HG02970 (cell line): Measurements from ENCODE around the gene PDZD2.
"Not testable (repeated sequence)": the region's sequence is repeated elsewhere in the genome, so short reads cannot be mapped to it uniquely, and the experiment has no call there.

Source experiments
- ATAC-seq: cut with Tn5 transposase; IDR thresholded peaks from one replicate; pipeline ENCODE4 v1.9.1; 2021; ENCODE audit warnings: mild to moderate bottlenecking, moderate library complexity, moderate number of reproducible peaks; ENCODE audit not compliant: unreplicated experiment, low FRiP score

The PDZD2 gene

GRCh38 chr5:32022638-32023037 lies 383.7 kb downstream of the PDZD2 start:
- no peak for ATAC-seq

- ATAC-seq: no peak
Measured at GRCh38 chr5:32023816-32024215, 384.9 kb downstream of the PDZD2 start.

- no peak for ATAC-seq
Measured at GRCh38 chr5:32024751-32025150, 385.8 kb downstream of the PDZD2 start.

GRCh38 chr5:32027093-32027716 lies 388.3 kb downstream of the PDZD2 start:
- no peak for ATAC-seq

- no peak for ATAC-seq
Measured at GRCh38 chr5:32027717-32028458, 389.0 kb downstream of the PDZD2 start.

GRCh38 chr5:32029261-32029660 lies 390.3 kb downstream of the PDZD2 start:
- no peak for ATAC-seq

GRCh38 chr5:32029781-32030180 lies 390.9 kb downstream of the PDZD2 start:
- no peak for ATAC-seq

- ATAC-seq: no peak
Measured at GRCh38 chr5:32030222-32030621, 391.3 kb downstream of the PDZD2 start.

- ATAC-seq: no peak
Measured at GRCh38 chr5:32030686-32031085, 391.8 kb downstream of the PDZD2 start.

- ATAC-seq: no peak
Measured at GRCh38 chr5:32031089-32031488, 392.2 kb downstream of the PDZD2 start.

- ATAC-seq: no peak
Measured at GRCh38 chr5:32038523-32038922, 399.6 kb downstream of the PDZD2 start.

- ATAC-seq: not testable (repeated sequence)
Measured at GRCh38 chr5:32039133-32039532, 400.2 kb downstream of the PDZD2 start.

- not testable (repeated sequence) for ATAC-seq
Measured at GRCh38 chr5:32039601-32040000, 400.7 kb downstream of the PDZD2 start.

- not testable (repeated sequence) for ATAC-seq
Measured at GRCh38 chr5:32040181-32040695, 401.3 kb downstream of the PDZD2 start.

- no peak for ATAC-seq
Measured at GRCh38 chr5:32042551-32042961, 403.6 kb downstream of the PDZD2 start.

- ATAC-seq: no peak
Measured at GRCh38 chr5:32043105-32043504, 404.2 kb downstream of the PDZD2 start.

- ATAC-seq: no peak
Measured at GRCh38 chr5:32044434-32044833, 405.5 kb downstream of the PDZD2 start.

- ATAC-seq: no peak
Measured at GRCh38 chr5:32044939-32045338, 406.0 kb downstream of the PDZD2 start.

- no peak for ATAC-seq
Measured at GRCh38 chr5:32047056-32047455, 408.1 kb downstream of the PDZD2 start.

- no peak for ATAC-seq
Measured at GRCh38 chr5:32051796-32052195, 412.9 kb downstream of the PDZD2 start.

GRCh38 chr5:32055891-32056866 lies 417.2 kb downstream of the PDZD2 start:
- ATAC-seq: no peak
